NCI-H146 treated with DMSO at 0.1 percent for 48 hours (cell line): ENCODE results near the gene CFAP43.
"Not testable (repeated sequence)": the region's sequence is repeated elsewhere in the genome, so short reads cannot be mapped to it uniquely, and the experiment has no call there.

Source experiments
- DNase-seq: peaks from one replicate; lab custom pipeline; 2025; ENCODE audit not compliant: unreplicated experiment; lab: John Stamatoyannopoulos, UW

The CFAP43 gene

DNA sequence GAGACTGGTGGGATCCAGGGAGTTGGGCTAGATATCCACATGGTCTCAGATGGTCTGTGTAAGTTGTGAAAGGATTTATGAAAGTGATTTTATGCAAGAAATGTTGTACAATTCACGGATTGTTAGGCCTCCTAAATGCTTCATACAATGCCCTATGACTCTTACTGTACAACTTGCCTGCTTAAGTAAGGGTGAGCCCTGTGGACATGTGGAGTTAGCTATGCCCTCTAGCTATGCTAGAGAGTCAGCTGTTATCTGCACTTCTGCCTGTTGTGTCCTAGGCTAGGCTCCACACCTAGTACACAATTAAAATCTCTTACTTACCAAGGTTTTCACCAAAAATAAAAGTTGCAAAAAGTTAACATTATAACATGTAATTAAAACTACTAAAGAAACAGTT, 1.7 kb upstream of the CFAP43 start:
- no peak for DNase-seq

DNA sequence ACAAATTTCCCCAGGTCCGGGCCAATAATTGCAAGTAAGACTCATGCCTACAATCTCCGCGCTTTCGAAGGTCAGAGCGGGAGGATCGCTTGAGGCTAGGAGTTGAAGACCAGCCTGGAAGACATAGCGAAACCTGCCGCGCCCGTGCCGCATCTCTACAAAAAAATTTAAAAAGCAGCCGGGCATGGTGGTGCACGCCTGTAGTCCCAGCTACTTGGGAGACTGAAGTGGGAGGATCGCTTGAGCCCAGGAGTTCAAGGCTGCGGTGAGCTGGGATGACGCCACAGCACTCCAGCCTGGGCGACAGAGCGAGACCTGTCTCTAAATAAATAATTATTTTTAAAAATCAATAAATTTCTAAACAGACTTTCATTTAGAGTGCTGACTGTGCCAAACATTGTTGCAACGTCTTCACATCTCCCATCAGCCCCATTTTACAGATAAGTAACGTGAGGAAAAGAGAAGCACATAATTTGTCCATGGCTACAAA, 494 bp upstream of the CFAP43 start:
- no peak for DNase-seq

DNA sequence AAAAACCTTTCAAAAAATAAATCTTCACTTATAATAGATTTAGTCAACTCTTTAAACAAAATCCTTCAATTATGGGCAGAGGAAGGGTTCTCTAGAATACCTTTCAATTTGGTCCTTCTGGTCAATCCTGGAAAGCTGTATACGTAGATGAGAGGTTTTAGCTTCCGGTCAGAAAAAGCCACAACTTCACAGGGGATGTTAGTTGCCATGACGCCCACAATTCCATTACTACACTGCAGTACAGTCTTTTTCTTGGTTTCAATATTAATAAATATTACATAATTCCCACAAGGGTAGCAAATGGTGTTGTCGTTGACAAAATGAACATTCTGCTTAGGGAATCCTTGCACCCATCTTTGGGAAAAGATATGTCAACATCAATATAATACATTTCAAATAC, 1.7 kb downstream of the CFAP43 start:
- no peak for DNase-seq

DNA sequence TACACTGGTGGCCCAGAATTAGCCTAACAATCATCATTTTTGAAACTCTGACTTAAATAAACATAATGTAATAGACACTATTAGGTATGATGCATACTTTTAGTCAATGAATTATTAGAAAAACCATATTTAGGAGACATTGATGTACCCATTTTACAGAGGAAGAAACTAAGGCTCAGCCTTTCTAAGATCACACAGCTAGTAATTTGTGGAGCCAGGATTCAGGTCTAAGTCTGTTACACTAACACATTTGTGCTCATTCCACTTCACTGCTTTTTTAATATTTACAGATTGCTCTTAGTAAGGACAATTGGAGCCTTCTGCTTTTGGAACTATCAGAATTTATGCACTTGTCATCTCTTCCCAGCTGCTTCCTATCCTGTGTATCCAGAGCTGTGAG, 8.9 kb downstream of the CFAP43 start:
- no peak for DNase-seq

DNA sequence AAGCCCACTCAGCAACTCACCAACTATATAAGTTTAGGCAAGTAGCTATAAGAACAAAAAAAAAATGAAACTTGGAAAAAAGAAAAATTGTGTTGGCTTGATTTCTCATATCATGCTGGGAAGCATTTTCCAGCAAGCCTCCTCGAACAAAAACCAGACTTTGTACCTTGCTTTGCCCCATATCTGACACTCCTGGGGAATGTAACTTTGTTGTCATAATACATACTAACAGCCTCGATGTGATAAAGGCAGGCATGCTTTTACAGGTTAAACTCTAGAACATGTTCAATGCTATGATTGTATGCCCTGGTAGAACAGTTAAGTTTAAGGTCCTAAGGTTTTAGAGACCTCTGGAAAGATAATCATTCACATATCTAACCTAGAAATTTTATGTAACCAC, 11.6 kb downstream of the CFAP43 start:
- DNase-seq, result no peak

DNA sequence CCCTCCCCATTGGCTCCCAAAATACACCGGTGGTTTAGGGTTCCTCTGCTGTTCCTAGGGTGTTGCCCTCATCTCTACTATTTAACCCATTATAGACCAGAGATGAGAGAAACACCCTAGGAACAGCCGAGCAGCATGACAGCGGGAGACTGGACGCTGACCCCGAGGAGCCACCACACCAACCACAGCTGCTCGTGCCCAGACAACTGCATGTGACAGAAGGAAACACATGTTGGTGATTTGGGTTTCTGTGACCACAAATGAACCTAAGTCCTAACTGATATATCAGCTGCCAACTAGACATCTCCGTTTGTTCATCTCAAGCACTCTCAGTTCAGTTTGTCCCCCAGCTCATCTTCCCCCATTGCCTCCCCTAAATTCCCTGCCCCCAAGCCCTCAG, 13.4 kb downstream of the CFAP43 start:
- no peak for DNase-seq

DNA sequence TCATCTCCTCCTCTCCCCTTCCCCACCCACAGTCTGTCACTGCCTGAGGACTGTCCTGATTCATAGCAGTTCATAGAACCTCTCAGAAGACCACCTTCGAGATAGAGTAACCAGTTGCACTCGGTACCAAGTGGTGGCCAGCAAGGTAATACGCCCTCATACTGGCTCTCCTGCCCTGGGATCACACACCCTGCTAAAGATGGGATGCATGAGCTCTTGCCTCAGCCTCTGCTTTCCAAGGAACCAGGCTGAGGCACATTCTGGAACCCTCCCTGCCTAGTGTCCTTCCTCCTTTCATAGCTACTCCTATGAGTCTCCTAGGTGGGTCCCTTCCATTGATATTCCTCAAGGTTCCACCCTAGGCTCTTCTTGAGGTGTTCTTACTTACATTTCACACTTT, 15.5 kb downstream of the CFAP43 start:
- no peak for DNase-seq

DNA sequence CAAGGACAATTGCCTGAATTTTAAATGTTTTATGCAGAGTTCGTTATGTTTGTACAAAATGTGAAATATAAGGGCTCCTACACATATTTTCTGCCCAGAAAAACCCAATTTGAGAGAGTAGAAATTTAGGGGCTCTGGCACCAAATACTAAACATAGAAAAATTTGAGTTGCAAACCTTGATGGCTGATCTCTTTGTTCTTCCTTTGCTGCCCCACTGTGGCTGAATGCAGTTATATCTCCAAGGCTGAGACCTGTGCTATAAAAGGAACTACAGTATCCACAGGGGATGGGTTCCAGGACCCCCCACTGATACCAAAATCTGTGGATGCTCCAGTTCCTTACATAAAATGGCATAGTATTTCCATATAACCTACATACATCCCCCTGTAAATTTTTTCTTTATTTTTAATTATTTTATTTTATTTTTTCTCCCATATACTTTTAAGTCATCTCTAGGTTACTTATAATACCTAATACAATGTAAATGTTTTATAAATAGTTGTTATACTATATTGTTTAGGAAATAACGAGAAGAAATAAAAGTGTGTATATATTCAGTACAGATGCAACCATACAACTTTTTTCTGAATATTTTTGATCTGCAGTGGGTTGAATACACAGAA, 22.5 kb downstream of the CFAP43 start:
- DNase-seq, result peak; percentile 42

DNA sequence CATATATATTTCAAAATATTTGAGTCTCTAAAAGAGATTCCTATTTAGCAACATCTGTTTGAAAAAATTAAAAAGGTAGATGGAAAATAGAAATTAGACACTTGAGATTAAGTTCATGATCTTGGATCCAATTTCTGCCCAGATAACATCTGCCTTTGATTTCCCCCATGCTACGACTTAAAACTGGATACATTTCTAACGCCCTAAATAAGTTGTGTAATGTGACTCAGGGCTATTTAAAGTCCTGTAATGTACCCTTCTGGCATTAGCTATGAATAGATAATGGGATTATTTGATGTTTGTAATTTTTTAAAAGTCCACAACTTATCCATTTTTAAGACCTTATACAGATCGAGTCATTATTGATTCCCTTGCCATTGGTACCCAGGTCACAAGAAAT, 23.4 kb downstream of the CFAP43 start:
- DNase-seq, result no peak

DNA sequence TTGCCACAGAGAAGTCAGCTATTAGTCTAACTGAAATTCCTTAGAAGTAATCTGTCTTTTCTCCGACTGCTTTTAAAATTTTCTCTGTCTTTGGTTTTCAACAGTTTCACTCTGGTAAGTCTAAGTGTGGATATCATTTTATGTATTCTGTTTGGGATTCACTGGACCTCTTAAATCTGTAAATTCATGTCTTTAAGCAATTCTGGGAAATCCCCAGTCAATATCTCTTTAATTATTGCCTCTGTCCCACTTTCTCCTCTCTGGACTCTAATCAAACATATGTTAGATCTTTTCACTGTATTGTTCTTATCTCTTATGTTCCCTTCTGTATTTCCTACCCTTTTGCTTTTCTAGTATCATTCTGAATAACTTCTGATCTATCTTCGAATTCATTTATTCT, 29.9 kb downstream of the CFAP43 start:
- no peak for DNase-seq

DNA sequence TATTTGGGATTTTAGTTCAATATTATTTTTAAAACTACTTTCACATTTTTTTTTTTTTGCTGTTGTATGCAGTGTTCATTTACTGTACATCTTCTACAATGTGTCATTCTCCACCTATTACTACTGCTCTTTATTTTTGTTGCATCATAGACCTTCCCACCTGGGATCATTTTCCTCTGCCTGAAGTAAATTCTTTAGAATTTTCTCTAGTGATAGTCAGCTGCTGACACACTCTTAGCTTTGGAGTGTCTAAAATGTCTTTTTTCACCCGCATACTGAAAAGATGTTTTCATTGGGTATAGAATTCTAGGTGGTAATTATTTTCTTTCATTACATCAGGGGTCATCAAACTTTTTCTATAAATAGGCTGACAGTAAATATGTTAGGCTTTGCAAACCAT, 30.5 kb downstream of the CFAP43 start:
- DNase-seq, result no peak

DNA sequence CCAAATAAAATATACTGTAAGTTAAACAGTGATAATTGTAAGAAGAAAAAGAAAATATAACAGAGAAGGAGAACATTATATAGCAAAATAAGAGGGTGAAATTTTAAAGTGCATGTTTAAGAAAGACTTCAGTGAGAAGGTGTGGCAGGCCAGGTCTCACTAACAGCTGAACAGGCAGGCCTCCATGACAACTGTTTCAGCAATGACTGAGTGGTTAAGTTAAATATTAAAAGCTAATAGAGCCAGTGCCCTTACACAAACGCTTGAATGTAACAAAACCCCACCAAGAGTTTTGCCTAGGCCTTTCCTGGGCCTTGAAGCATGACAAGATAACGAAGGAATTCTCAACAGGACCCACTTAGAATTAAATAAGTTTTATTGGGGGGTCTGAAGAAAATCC, 32.6 kb downstream of the CFAP43 start:
- DNase-seq, result no peak

DNA sequence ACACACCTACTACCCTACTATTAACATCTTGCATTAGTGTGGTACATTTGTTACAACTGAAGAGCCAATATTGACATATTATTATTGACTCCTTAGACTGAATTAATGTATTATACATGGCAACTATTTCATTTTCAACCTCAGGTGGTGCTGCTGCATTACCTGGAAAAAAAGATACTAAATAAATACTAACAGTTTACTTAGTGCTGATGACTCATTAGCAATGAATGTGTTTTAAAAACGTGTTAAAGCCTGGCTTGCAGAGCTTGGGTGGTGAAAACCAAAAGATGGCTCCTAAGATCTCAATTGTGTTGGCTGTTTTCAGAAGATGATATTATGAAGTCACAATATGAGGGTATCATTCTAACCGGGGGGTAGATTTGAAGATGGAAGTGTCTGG, 34.8 kb downstream of the CFAP43 start:
- DNase-seq, result peak; percentile 74

DNA sequence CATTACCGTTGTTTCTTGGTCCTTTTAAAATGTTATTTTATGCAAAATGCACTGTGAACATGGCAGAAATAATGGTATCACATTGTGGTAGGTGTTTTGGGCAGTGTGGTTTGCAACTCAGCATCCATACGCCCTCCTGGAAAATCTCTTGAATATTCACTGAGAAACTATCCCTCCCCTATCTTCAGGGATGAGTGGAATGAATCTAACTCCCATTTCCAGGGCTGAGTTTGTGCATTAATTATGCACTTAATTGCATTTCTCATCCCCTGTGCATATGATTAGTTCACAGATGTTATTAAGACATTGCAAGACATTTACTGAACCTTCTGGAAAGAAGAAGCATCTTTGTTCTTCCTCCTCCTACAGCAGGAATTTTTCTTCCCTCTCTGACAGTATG, 36.5 kb downstream of the CFAP43 start:
- DNase-seq, result no peak

DNA sequence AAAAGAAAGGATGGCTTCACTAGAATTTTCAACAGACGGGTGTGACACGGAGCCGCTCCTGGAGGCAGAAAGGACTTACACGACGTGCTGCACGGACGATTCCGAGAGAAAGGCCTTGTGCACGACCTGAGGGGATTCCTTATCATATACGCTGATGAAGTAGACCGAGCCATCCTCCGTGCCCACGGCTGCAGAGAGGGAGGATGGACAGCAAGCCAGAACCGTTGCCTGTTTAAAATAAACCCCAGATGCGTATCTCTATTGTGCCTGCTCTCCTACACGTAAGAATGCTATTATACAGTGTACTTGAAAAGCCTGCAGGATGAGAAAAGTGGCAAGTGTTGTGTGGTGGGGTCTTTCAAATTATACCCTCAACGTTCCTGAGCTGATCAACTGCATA, 38.4 kb downstream of the CFAP43 start:
- no peak for DNase-seq

DNA sequence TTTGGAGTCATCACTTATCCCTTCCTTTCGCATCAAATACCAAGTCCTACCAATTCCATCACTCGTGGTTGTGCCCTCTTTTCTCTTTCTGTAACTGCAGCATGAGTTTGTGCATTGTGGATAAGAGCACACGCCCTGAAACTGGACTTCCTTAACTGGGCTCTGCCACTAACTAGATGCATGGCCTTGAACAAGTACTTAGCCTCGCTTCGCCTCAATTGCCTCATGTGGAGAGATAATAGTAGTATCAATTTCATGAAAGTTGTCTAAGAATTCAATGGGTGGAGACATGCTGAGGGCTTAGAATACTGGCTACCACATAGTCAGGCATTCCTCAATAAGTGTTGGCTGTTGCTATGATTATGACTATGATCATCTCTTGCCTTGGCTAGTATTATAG, 41.5 kb downstream of the CFAP43 start:
- DNase-seq, result no peak

DNA sequence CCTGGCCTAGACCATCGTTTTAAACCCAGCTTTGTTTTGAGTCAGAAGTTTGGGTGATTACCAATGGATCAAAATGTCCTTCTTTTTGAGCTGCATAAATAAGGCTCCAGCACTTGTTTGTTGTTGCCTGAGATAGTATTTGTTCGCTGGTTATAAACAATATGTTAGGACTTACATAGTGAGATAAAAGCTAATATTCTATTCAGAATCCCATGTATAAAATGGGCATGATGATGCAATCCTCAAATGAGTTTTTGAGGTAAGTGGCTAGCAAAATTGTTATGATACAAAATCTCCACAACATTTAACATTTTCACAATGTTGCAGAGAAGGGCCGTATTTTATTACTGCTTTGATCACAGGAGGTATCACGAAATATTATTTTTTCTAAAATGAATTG, 48.5 kb downstream of the CFAP43 start:
- no peak for DNase-seq

DNA sequence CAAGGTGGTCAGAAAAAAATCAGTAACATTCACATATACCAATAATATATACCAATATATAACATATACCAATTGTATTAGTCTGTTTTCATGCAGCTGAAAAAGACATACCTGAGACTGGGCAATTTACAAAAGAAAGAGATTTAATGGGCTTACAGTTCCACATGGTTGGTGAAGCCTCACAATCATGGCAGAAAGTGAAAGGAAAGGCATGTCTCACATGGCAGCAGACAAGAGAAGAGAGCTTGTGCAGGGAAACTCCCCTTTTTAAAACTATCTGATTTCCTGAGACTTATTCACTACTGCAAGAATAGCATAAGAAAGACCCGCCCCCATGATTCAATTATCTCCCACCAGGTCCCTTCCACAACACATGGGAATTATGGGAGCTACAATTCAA, 58.0 kb downstream of the CFAP43 start:
- not testable (repeated sequence) for DNase-seq

DNA sequence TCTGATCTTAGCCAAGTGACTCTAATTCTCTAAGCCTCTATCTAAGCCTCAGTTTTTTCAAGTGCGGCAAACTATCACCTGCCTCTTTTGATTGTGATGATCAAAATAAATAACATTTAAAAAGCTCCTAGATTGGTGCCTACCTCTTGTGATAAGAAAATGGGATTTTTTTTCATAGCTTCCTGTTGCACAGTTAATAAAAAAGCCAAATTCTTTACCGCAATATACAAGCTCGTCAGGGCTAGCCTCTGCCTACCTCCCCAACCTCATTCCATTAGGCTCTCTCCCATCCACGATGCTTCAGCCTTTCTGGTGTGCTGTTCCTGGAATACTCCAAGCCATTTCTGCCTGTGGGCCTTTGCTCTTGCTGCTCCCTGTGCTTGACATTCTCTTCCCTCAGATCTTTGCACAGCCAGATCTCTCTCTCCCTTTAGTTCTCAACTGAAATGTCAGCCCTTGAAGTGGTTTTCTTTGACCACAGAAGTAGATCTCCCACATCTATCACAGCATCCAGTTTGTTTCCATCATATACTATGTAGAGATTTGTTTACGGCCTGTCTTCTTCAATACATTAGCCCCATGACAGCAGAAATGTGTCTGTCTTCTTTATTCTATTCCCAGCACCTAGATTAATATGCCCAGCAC, 61.4 kb downstream of the CFAP43 start:
- DNase-seq, result no peak

DNA sequence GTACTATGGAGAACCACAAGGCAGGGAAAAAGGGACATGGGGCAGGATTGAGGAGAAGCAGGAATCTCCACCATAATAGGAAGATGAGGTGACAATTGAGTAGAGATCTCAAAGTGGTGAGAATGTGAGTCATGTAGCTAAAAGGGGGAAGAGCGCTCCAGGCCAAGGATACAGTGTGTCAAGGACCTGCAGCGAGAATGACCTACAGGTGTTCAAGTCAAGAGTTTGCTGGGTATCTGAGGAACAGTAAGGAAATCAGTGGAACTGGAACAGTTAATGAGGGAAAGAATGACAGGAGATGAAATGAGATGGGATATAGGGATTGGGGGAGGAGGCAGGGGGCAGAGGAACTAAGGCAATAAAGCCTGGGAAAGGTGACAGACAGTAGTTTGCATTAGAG, 76.6 kb downstream of the CFAP43 start:
- DNase-seq, result no peak

DNA sequence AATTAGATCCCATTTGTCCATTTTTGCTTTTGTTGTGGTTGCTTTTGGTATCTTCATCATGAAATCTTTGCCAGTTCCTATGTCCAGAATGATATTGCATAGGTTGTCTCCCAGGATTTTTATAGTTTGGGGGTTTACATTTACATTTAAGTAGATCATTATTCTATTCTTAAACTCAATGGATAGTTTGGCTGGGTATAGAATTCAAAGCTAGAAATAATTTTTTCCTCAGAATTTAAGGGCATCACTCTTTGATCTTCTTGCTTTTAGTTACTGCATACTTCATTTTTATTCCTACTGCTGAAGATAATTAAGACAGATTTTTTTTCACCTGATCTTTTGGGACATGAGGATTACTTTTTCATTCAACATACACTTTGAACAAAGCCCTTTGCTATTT, 80.4 kb downstream of the CFAP43 start:
- no peak for DNase-seq

DNA sequence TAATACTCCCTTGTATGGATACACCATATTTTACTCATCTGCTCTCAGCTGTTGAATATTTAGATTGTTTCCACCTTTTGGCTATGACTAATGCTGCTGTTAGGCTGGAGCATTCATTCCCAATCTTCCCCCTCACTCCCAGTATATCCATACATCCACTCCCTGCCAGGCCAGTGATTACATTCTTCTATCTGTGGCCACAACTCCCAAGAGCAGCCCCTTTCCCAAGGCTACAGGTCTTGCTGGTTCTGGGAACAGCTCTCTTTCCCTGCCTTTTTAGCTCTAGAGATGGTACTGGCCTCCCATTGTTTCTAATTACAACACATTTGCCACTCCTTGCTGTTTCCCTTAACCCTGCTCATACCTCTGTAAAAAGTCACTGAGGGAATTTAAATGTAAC, 82.0 kb downstream of the CFAP43 start:
- no peak for DNase-seq

DNA sequence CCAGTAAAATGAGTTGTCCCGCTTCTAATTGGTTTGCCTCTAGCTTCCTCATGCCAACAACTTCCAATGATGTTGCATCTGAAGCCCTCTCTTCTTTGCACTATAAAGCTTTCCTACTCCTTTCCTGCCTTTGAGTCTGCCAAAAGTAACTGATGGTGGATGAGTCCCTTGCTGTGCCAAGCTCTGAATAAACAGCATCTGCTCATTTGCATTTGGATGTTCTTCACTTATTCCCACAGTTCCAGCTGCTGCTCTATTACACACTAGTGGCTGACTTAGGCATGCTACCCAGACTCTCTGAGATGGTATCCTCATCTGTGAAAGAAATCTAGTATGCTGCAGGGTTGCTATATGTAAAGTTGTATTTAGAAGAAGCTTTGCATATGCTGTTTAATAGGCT, 85.3 kb downstream of the CFAP43 start:
- no peak for DNase-seq
